ENCODE results near the gene BTBD9.

GRCh38 chr6:38170666-38171355 is 468.9 kb downstream of the BTBD9 start:
- TF ChIP-seq POLR2AphosphoS5 (IDR thresholded peaks at IDR 0.05; ENCODE audit: borderline replicate concordance, low read depth, low read length) (no peak), EZH2 (IDR thresholded peaks at IDR 0.05) (no peak), FOXP2 (optimal IDR thresholded peaks at IDR 0.05; ENCODE audit: control extremely low read depth, extremely low read length, insufficient read depth) (no peak)
